ENCODE results near the gene CRISPLD2. TPM values are rescaled to one million over a fixed set of nuclear protein-coding genes. Genes with fewer than 3 reads are reported as not detected.
"Not testable (repeated sequence)": the region's sequence is repeated elsewhere in the genome, so short reads cannot be mapped to it uniquely, and the experiment has no call there.

Gene CRISPLD2
- total RNA-seq, 1 experiment from 2014 or later, result 2.0 TPM

DNA sequence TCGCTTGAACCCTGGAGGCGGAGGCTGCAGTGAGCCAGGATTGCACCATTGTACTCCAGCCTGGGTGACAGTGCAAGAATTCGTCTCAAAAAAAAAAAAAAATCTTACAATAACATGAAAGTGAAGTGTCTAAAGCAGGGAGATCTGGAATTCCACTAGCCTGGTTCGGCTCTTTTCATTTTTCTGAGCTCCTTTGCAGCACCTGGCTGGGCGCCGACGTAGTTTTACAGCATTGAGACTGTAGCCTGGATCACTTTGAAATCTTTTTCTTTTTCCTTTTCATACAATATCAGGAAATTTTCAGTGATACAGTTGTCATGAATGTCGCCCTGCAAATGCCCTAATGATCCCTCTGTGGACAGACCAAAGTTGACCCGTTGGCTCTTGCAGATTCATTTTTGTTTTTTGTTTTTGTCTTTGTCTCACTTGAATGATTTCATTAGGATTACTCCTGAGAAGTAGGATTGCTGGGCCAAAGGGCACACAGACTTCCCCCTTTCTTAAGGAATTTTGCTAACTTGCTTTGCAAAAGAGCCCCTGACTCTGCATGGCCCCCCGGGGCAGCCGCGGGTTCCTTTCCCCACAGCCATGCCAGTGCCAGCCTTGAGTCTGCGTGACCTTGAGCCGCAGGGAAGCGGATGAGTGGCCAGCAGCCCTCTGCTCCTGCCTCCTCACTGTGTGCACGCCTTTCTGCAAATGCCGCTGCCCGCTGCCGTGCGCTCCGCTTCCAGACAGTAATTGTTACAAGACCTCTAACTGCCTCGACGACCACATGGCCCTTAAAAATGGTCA, 28.0 kb downstream of the CRISPLD2 start:
- peaks cover 5% of the 10 kb centered on the region for H3K27me3 ChIP-seq (ENCODE audit: control insufficient read depth, insufficient read depth, low read length)
- peak; percentile 81 for DNase-seq

DNA sequence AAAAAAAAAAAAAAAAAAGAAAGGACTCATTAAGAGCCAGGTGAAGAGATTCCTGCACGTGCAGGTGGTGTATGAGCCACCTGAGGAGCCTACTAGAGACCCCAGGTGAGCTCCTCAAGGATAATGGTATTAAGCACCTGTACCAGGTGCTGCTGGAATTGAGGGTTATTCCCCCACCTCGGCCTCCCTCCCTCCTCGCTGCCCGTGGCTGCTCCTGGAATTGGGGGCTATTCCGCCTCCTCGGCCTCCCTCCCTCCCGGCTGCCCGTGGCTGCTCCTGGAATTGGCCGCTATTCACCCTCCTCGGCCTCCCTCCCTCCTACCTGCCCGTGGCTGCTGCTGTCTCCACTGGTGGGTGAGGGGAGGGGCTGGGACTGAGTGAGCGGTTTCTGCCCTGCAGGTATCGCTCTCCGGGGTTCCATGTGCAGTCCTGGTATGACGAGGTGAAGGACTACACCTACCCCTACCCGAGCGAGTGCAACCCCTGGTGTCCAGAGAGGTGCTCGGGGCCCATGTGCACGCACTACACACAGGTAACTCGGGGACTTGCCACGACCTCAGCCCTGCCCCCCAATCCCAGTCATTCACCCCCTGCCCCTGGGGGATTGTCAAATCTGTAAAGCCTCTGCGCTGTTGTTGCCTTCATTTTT, 29.3 kb downstream of the CRISPLD2 start:
- Histone ChIP-seq H3K4me3 (ENCODE audit: insufficient read depth, low read depth, low read length) (no peak overlapping the region), H3K36me3 (replicated peaks; ENCODE audit: control insufficient read depth, insufficient read depth, low read length) (no peaks in the 10 kb centered on the region; the same call in 1 of the 2 replicates)
- peak; percentile 82 for DNase-seq

More for the DNA sequence above, 28.0 kb downstream of the CRISPLD2 start:
- Histone ChIP-seq H3K4me3 (ENCODE audit: insufficient read depth, low read depth, low read length) (no peak overlapping the region), H3K36me3 (replicated peaks; ENCODE audit: control insufficient read depth, insufficient read depth, low read length) (no peaks in the 10 kb centered on the region; the same call in 1 of the 2 replicates)

DNA sequence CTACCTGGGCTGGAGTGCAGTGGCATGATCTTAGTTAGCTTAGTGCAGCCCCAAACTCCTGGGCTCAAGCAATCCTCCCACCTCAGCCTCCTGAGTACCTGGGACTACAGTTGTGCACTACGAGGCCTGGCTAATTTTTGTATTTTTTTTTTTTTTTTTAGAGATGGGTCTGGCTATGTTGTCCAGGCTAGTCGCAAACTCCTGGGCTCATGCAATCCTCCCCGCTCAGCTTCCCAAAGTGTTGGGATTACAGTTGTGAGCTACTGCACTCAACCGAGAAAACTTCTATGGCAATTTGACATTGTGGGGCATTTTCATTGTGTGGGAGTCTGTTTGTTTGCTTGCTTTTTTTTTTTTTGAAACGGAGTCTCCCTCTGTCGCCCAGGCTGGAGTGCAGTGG, 30.0 kb downstream of the CRISPLD2 start:
- Histone ChIP-seq H3K4me3 (ENCODE audit: insufficient read depth, low read depth, low read length) (no peak overlapping the region), H3K27me3 (ENCODE audit: control insufficient read depth, insufficient read depth, low read length) (peaks cover 3% of the 10 kb centered on the region), H3K36me3 (replicated peaks; ENCODE audit: control insufficient read depth, insufficient read depth, low read length) (no peaks in the 10 kb centered on the region; the same call in 1 of the 2 replicates)
- DNase-seq, result no peak

More for the DNA sequence above, 29.3 kb downstream of the CRISPLD2 start:
- H3K27me3 ChIP-seq (ENCODE audit: control insufficient read depth, insufficient read depth, low read length), result peaks cover 3% of the 10 kb centered on the region

DNA sequence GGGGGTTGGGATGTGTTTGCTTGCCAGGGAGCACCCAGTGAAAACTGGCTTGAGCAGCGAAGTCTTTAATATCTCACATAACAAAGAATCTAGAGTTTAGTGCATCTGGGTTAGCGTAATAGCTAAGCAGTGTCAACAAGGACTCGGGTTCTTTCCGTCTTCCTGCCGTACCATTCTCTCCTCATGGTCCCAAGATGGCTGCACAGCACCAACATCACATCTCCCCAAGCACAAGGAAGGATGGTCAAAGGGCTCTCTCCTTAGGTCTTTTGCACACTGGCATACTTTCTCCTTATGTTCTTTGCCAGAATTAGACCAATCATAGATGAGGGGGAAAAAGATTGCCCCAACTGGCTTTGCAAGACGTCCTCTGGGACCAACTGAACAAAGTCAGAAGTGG, 30.9 kb downstream of the CRISPLD2 start:
- Histone ChIP-seq H3K27me3 (ENCODE audit: control insufficient read depth, insufficient read depth, low read length) (peaks cover under 1% of the 10 kb centered on the region), H3K4me3 (ENCODE audit: insufficient read depth, low read depth, low read length) (no peak overlapping the region), H3K36me3 (replicated peaks; ENCODE audit: control insufficient read depth, insufficient read depth, low read length) (no peaks in the 10 kb centered on the region; the same call in 1 of the 2 replicates)
- DNase-seq, result no peak

DNA sequence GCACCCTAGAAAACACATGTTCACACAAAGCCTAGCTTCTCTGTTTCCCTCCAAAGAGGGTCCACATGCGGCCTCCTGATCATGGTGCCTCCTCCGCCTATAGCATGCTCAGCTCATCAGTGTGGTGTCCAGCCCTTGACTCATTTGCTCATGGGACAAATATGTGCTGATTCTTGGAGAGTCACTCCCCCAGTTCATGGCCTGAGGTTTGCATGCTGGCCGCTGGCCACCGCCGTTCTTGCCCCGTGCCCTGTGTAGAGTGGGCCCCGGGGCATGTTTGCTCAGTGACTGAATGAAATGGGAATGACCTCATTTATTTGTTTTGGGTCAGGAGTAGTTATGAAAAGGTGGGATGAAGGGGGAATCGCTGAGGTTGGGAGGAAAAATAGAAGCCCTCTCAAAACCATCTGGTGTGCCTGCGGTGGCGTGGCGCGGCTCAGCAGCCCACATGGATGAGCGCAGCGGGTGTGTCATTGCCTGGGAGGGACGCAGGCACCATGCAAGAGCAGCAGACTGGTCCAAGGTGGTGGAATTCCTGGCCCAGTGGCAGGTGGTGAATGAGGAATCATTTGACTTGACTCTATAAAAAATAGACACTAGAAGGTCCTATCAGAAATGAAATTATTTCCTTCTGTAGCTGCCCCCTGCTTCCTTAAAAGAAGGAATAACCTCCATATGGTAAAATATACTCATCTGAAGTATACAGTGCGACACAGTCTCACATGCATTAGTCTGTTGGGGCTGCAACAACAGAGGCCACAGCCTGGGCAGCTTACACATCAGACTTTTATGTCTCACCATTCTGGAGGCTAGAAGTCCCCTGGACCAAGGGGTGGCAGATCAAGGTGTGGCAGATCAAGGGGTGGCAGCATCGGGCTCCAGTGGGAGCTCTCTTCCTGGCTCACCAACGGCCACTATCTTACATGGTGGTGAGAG, 31.7 kb downstream of the CRISPLD2 start:
- no peaks in the 10 kb centered on the region; the same call in 1 of the 2 replicates for H3K36me3 ChIP-seq (replicated peaks; ENCODE audit: control insufficient read depth, insufficient read depth, low read length)
- no peaks in the 10 kb centered on the region for H3K27me3 ChIP-seq (ENCODE audit: control insufficient read depth, insufficient read depth, low read length)
- DNase-seq, result peak; percentile 18
- H3K4me3 ChIP-seq (ENCODE audit: insufficient read depth, low read depth, low read length), result no peak overlapping the region

DNA sequence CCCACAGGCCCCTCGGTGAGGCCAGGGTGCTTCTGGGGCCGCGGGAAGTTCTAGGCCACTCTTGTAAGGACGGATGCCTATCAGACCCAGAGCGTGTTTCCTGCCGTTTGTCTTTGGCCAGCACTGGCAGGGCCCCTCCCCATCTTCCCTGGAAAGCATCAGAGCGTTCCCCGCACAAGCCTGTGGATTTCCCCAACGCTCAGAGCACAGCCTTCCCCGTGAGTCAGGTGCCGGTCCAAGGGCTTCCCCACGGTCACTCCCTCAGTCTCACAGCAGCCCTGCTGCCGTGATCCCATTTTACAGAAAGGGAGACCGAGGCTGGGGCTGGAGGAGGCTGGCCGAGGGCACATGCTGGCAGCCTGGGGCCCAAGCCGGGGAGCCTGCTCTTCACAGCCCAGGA, 33.7 kb downstream of the CRISPLD2 start:
- no peaks in the 10 kb centered on the region; the same call in none of the 2 replicates for H3K36me3 ChIP-seq (replicated peaks; ENCODE audit: control insufficient read depth, insufficient read depth, low read length)
- DNase-seq, result peak; percentile 32
- H3K27me3 ChIP-seq (ENCODE audit: control insufficient read depth, insufficient read depth, low read length), result no peaks in the 10 kb centered on the region
- H3K4me3 ChIP-seq (ENCODE audit: insufficient read depth, low read depth, low read length), result no peak overlapping the region

DNA sequence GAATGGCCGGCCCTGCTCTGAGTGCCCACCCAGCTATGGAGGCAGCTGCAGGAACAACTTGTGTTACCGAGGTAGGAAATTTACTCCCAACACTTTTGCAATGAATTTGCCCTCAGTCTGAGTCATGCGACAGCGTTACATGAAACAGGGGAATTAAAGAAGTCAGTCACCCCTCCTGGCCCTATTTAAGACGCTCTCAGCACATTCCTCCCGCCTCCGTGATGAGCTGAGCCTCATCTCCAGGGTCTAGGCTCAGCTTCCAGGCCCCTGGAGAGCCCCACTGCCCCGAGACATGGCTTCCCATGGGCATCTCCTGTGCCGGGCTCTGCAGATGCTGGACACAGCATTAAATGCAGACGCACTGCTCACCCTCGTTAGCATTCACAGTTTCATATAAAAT, 35.0 kb downstream of the CRISPLD2 start:
- DNase-seq, result peak; percentile 10
- Histone ChIP-seq H3K27me3 (ENCODE audit: control insufficient read depth, insufficient read depth, low read length) (no peaks in the 10 kb centered on the region), H3K36me3 (replicated peaks; ENCODE audit: control insufficient read depth, insufficient read depth, low read length) (no peaks in the 10 kb centered on the region; the same call in none of the 2 replicates), H3K4me3 (ENCODE audit: insufficient read depth, low read depth, low read length) (no peak overlapping the region)

DNA sequence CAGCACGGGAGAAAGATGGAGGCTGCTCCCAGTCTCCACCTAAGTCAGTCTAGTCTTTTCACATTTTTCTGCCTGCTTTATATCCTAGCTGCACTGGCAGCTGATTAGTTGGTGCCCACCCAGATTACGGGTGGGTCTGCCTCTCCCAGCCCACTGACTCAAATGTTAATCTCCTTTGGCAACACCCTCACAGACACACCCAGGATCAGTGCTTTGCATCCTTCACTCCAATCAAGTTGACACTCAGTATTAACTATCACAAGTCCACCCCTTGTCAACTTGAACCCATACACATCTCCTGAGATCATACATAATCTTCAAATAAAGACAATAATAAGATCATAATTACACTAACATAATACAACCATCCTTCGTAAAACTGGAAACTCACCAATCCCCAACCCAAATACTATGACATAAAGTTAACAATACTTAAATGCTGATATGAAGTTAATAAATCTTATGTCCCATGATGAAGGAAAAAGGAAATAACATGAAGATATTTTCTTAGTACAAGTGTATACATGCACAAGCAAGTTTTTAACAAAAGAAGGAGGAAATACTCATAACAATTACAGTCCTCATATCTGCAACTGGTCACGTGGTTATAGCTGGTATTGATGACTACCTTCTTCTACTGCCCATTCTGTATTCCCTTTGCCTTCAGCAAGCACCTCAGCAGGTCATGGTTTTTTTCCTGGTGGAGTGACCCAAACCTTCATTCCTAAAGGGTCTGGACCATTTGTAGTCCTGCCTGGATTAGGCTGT, 35.8 kb downstream of the CRISPLD2 start:
- not testable (repeated sequence) for H3K36me3 ChIP-seq (replicated peaks; ENCODE audit: control insufficient read depth, insufficient read depth, low read length); H3K27me3 ChIP-seq (ENCODE audit: control insufficient read depth, insufficient read depth, low read length); DNase-seq; H3K4me3 ChIP-seq (ENCODE audit: insufficient read depth, low read depth, low read length)

DNA sequence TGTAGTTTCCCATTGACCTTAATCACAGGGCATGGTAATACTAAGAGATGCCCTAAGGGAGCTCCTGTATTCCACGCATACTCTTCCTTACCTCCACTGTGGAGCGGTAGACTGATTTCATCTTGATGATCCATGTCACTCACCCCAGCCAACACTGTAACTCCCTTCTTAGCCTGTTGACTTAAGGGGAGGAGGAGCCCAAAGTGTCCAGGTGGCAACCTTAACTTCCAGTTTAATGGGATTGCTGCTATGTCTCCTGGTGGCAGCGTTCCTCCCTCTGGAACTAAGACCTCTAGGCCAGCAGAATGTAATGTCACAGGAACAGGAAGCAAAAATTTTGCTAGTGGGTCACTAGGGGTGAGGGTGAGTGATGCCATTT, 36.4 kb downstream of the CRISPLD2 start:
- not testable (repeated sequence) for H3K36me3 ChIP-seq (replicated peaks; ENCODE audit: control insufficient read depth, insufficient read depth, low read length); H3K4me3 ChIP-seq (ENCODE audit: insufficient read depth, low read depth, low read length); DNase-seq; H3K27me3 ChIP-seq (ENCODE audit: control insufficient read depth, insufficient read depth, low read length)

DNA sequence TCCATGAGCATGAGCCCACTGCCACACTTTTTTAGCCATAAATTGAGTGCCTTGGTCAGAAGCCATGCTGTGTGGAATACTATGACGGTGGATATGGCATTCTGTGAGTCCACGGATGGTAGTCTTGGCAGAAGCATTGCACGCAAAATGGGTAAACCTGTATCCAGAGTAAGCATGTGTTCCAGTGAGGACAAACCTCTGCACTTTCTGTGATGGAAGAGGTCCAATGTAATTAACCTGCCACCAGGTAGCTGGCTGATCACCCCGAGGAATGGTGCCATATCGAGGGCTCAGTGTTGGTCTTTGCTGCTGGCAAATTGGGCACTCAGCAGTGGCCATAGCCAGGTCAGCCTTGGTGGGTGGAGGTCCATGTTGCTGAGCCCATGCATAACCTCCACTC, 37.0 kb downstream of the CRISPLD2 start:
- H3K36me3 ChIP-seq (replicated peaks; ENCODE audit: control insufficient read depth, insufficient read depth, low read length); H3K4me3 ChIP-seq (ENCODE audit: insufficient read depth, low read depth, low read length); H3K27me3 ChIP-seq (ENCODE audit: control insufficient read depth, insufficient read depth, low read length); DNase-seq: not testable (repeated sequence)

DNA sequence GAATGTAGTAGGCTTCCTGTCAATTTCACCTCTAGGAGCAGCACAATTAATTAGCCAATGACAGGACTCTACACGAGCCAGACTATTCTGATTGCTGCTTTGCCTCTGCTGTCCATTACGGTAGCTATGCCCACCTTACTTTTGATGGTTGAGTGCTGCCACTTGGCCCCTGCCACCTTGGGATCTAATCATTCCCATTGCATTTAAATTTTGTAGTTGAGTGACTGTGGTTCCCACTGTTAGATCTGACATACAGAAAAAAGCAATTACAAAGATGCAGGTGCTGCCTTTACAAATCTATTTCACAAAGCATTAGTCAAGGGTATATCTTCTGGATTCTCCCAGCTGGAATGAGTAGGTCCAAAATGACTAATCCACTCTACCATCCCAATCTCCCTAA, 39.9 kb downstream of the CRISPLD2 start:
- Histone ChIP-seq H3K36me3 (replicated peaks; ENCODE audit: control insufficient read depth, insufficient read depth, low read length) (peaks cover 1% of the 10 kb centered on the region), H3K27me3 (ENCODE audit: control insufficient read depth, insufficient read depth, low read length) (no peaks in the 10 kb centered on the region), H3K4me3 (ENCODE audit: insufficient read depth, low read depth, low read length) (no peak overlapping the region)
- no peak for DNase-seq

DNA sequence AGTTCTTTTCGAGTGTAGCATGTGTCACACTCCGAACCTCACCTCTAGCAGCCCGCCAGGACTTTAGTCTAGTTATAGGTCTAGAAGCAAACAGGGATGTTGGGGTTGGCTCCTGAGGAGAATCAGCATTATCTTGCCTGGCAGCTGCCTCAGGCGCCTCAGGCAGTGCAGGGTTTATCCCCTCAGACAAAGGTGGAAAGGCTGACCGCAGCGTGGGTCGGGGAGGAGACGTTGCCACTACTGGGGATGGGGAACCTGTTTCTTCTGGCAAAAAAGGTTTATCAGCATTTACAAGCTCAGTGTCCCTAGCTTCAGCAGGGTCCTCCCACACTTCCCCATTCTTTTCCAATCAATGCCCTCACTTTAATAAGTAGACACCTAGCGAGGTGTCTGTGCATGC, 40.6 kb downstream of the CRISPLD2 start:
- Histone ChIP-seq H3K4me3 (ENCODE audit: insufficient read depth, low read depth, low read length) (no peak overlapping the region), H3K27me3 (ENCODE audit: control insufficient read depth, insufficient read depth, low read length) (no peaks in the 10 kb centered on the region), H3K36me3 (replicated peaks; ENCODE audit: control insufficient read depth, insufficient read depth, low read length) (peaks cover 1% of the 10 kb centered on the region)
- DNase-seq, result no peak

DNA sequence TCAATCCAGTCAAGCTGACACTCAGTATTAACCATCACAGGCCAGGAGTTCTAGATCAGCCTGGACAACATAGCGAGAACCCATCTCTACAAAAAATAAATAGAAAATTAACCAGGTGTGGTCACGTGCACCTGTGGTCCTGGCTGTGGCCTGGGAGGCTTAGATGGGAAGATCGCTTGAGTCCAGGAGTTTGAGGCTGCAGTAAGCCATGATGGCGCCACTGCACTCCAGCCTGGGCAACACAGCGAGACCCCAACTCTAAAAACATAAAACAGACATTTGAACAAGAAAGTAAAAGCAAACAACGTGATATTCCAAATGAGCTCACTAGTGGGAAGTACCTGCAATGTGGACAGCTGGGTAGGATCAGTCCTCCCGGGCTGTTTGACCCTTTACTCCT, 41.9 kb downstream of the CRISPLD2 start:
- Histone ChIP-seq H3K36me3 (replicated peaks; ENCODE audit: control insufficient read depth, insufficient read depth, low read length) (peaks cover 1% of the 10 kb centered on the region), H3K4me3 (ENCODE audit: insufficient read depth, low read depth, low read length) (no peak overlapping the region), H3K27me3 (ENCODE audit: control insufficient read depth, insufficient read depth, low read length) (no peaks in the 10 kb centered on the region)
- DNase-seq, result no peak

All from H7 (cell line).